ENCODE data around the gene MIA3.
"Not testable (repeated sequence)": the region's sequence is repeated elsewhere in the genome, so short reads cannot be mapped to it uniquely, and the experiment has no call there.

Gene MIA3

DNA sequence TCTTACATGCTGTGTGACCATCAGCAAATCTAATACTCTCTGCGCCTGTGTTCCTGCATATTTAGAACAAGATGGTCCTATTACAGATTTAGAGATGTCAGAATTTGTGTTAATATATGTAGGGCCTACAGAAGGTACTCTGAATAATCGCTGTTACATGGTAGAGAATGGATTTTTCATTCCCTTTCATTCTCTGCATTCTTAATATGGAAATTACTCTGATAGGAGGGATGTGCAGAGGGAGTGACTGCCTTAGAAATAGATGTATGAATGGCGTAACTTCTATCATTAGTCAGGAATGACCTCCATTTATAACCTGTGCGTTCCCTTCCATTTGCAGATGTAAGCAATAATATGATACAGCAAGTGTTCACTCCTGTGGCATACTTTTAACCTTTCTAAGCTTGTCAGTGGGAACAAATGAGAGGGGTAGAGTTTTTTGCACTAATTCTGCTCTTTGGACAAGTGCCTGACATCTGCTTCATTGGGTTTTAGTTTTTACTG, 45.6 kb downstream of the MIA3 start:
- no peak for DNase-seq (ENCODE audit: low spot score)

DNA sequence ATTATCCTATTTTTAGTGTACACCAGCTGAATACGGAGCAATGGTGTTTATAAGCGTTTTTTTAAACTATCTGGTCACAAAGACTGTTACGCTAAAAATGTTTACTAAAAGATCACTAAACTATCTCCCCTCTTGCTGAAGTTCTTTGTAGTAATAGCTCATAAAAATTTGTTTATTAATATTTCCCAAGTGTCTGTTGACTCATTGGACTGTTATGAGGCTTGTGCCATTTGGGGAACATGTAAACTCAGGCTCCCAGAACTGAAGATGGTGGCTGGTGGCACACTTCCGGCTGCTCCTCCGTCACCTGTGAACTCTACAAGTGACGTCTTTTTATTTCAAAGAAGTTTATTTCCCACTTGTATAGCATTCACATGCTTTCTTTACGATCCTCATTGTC, 48.1 kb downstream of the MIA3 start:
- no peak for DNase-seq (ENCODE audit: low spot score)

GRCh38 chr1:222668184-222668583, 50.3 kb downstream of the MIA3 start:
- DNase-seq (ENCODE audit: low spot score) = not testable (repeated sequence)

DNA sequence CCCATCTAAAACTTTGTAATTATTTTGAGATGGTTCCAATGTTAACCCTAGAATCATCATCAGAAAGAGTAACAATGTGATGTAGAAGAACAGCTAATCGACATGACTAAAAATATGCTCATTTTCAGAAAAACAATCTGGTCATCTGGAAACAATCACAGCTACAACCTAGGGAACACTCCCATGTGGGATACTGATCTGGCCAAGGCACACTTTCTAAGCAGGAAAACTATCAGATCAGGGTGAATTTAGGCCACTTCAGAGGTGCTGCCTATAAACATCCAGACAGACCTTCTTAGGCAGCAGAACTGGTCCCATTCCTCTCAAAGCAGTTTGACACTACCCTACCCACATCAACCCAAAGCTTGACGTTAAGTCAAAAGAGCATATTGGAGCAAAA, 51.2 kb downstream of the MIA3 start:
- DNase-seq (ENCODE audit: low spot score) = not testable (repeated sequence)

GRCh38 chr1:222670110-222670509, 52.2 kb downstream of the MIA3 start:
- no peak for DNase-seq (ENCODE audit: low spot score)

- no peak for DNase-seq (ENCODE audit: low spot score)
Measured at GRCh38 chr1:222680080-222680479, 62.2 kb downstream of the MIA3 start.

DNA sequence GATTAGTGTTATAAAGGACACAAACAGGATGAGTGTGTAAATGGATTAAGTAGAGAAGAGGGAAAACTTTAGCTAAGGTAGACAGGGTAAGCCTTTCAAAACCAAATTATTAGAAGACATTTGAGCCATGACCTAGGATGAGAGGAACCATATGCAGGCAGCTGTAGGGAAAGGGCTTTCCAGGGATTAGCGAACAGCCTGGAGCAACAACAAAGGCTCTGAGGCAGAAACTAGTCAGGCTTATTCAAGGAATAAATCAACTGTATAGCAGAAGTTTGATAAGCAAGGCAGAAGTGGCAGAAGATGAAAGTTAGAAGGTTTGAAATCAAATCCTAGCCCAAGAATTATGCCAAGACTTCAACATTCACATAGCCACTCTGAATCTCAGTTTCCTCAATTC, 73.1 kb downstream of the MIA3 start:
- no peak for DNase-seq (ENCODE audit: low spot score)

DNA sequence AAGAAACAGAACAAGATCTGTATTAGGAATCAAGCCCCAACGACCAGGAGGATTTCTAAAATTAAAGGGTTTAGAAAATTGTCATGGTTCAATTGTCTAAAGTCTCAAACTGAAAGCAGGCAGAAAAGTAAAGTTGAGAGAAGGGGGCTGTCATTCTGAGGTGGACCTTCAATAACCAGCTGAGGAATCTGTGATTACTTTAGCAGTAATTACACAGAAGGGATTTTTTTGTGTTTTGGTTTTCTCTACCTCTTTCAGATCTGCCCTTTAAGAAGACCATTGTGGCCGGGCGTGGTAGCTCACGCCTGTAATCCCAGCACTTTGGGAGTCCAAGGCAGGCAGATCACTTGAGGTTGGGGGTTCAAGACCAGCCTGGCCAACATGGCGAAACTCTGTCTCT, 77.0 kb downstream of the MIA3 start:
- DNase-seq (ENCODE audit: low spot score) = no peak

DNA sequence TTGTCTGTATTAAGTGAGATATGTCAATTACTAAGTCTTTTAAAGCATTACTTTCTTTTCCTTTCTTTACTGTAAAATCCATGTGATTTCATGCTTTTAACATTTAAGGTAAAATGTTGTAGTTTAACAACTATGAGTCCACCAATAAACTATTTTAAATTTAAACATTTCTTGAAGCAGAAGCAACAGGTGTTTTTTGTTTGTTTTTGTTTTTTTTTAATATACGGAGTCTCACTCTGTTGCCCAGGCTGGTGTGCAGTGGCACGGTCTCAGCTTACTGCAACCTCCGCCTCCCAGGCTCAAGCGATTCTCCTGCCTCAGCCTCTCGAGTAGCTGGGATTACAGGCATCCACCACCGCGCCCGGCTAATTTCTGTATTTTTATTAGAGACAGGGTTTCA, 78.8 kb downstream of the MIA3 start:
- DNase-seq (ENCODE audit: low spot score) = no peak

DNA sequence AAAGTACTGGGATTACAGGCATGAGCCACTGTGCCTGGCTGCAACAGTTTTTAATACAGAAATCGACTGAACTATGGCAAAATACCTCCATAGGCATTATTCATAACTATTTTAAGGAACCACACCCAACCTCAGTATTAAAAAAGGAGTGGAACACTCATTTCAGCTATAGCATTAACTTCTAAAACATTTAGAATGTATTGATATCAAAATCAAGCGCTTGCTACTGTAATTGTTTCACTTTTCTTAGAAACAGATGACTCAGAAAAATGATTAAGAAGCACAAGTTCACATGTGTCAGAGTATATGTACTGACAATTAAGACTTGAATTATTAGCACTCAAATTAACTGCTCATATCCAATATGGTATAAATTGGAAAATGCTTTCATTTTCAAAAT, 79.3 kb downstream of the MIA3 start:
- DNase-seq (ENCODE audit: low spot score) = no peak

DNA sequence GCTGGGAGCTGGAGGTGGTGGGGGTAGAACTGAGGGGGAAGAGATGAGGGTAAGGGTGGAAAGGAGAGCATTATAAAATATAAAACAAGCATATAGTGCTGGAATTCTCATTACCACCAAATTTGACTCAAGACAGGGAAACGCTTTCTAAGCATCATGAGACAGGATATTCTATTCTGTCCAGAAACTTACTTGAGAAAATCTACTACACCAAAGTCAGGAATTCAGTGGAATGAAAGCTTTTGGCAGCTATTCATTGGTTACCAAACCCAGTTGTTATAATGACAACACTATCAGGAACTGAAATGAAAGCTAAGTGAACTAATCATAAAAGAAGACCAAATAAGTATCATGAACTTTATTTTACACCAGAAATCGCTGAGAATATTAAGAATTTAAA, 79.9 kb downstream of the MIA3 start:
- peak; percentile 71 for DNase-seq (ENCODE audit: low spot score)

GRCh38 chr1:222702210-222702609, 84.3 kb downstream of the MIA3 start:
- no peak for DNase-seq (ENCODE audit: low spot score)

DNA sequence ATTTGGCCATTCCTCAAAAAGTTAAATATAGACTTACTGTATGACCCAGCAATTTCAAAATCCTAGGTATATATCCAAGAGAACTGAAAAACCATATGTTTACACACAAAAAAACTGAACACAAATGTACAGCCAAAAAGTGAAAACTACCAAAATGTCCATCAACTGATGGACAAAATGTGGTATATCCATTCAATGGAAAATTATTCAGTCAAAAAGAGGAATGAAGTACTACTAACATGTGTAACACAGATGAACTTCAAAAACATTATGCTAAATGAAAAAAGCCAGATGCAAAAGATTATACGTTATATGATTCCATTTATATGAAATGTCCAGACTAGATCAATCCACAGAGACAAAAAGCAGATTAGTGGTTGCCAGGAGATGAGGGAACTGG, 86.4 kb downstream of the MIA3 start:
- DNase-seq (ENCODE audit: low spot score) = no peak

DNA sequence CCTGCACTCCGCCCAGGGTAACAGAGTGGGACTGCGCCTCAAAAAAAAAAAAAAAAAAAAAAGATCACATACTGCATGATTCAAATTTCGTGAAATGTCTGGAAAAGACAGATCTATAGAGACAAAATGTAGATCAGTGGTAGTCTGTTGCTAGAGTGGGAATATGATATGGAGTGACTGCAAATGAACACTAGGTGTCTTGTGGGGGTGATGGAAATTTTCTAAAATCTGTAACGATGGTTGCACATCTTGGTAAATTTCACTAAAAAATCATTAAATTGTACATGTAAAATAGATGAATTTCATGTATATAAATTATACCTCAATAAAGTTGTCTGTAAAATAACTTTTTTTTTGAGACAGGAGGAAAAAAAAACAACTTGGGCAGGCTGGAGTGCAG, 88.9 kb downstream of the MIA3 start:
- DNase-seq (ENCODE audit: low spot score) = no peak

DNA sequence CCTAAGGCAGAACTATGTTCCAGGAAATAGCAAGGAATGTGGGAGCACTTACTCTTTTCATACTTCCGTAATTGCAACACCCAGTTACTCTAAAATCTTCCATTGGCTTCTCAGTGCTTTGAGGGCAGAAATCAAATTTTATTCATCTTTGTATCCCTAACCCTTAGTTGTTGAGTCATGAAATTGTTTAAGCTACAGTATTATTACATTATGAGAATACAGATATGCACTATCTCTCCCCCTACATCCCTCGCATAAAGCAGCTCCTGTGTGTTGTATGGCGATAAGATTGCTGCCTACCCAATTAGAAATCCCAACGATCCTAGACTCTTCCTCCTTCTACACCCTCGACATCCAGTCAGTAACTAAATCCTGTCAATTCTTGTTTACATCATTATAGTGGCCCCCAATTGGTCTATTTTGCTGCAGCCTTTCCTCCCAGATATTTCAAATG, 91.8 kb downstream of the MIA3 start:
- DNase-seq (ENCODE audit: low spot score) = no peak

DNA sequence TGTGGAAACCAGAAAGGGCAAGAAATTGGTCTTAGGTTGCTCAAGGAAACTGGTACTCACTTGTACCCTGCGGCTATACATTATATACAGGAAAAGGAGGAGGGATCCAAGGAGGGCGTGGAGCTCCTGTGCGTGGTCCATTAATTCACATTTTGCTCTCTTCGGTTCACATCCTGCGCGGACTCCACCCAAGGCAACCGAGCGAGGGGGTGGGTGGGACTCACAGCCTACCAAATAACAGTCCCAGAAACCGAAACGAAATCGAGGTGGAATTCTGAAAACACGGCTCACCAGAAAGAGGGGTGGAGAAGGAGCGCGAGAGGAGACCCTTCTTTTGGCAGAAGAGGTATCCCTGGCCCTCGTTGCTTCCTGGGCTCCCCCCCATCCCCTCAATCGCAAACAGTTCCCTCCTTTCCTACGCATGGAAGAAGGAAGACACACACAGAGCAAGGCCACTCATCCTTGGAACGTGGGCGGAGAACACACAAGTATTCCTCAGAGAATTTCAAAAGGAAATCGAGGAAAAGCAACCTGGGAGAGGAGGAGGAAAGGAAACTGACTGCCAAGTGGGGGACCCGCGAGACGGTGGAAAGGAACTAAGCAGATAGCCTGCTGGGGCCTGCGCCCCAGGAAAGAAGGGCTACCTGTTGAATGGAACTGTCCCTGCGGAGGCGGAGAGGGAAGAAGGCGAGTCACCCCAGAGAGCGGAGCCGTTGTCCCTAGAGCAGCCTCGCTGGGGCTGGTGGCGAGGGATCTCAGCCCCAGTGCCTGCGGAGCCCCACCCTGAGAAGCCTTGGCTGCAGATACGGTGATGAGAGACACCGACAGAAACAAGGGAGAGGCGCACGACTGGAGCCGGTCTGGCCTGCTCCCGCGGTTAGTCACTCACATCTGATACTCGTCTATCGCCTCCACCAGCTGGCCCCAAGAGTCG, 93.7 kb downstream of the MIA3 start:
- peak; percentile 78 for DNase-seq (ENCODE audit: low spot score)

DNA sequence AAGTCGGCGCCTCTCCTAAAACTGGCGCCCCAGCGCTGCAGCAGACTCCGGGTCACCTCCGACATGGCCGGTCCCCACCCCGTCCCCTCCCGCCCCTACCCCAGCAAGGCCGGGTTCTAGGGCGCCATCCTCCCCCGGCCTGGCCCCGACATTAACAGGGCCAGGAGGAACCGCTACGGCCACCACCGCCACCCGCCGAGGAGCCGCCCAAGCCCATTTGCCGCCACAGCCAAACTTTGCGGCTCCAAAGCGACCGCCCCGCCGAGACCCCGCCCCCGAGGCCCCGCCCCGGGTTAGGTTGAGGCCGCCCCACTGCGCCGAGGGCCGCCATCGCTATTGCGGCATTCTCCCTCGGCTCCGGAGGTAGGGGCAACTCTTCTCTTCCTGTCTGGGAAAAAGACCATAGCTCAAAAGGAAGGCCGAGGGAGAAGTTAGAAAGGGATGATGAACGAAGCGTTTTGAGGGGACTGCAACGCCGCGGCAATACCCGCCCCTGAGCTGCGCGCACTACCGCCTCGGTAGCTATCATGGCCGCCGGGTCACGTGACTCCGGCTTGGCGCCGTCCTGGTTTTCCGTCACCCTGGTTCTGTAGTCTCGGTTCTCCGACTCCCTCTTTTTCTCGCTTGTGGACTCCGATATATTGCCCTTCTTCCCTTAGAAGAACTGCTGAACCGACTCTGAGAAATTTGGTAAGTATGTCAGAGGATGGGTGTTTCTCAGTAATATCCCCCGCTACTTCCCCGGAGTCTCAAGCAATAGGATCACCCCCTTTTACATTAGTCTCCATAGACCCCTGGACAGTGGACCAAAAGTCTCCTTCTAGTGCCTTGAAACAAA, 94.6 kb downstream of the MIA3 start, which contains the start of the genes AIDA and BROX:
Gene AIDA, minus strand, starts transcription at position 239 of the 838 bp plus-strand sequence. Its CDS starts 174 bp downstream, at position 65.
Gene BROX, plus strand, starts transcription at position 312 of the 838 bp plus-strand sequence. CDS start 3,136 bp downstream, outside the sequence.
- DNase-seq (ENCODE audit: low spot score) = peak; percentile 97

- peak; percentile 95 for DNase-seq (ENCODE audit: low spot score)
Measured at GRCh38 chr1:222713091-222713961, 95.4 kb downstream of the MIA3 start.

DNA sequence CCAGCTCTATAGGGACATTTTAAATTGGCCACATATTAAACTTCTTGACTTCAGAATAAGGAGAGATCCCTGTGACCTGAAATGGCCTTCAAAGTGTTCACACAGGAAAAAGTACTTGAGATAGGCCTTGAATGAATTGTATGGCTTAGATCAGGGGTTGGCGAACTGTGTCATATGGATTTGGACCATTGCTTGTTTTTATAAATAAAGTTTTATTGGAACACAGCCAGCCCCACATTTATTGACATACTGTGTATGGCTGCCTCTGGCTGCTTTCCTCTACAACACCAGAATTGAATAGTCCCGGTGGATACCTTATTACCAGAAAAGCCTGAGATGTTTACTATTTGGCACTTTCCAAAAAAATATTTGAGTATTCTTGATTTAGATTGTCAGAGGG, 98.5 kb downstream of the MIA3 start:
- DNase-seq (ENCODE audit: low spot score) = no peak
